K562 (cell line): ENCODE results near the gene KMT2C. TPM values are rescaled to one million over a fixed set of nuclear protein-coding genes. Genes with fewer than 3 reads are reported as not detected.
A peak's percentile ranks its signal among the peaks of the same experiment; 100 is the strongest.

Experiments used
- CHCHD3 ChIP-seq: fragments of 250-450 bp; sonication (Bioruptor Pico); IDR thresholded peaks from 2 replicates; pipeline ENCODE4 v2.1.2; 2022; ENCODE audit warnings: mild to moderate bottlenecking
- CTBP1 ChIP-seq: fragments of 450-650 bp; IDR thresholded peaks from 2 replicates; pipeline ENCODE4 v1.6.1; 2016; ENCODE audit warnings: borderline replicate concordance
- JUND ChIP-seq, 2 experiments: IDR thresholded peaks; 2 replicates in 1 of 2; 3 replicates in 1 of 2; pipeline ENCODE4 v1.6.1; 2011; ENCODE audit warnings: borderline replicate concordance in 2 of 2, low read depth in 2 of 2, low read length in 2 of 2, improper control_type of control experiment in 1 of 2, missing biosample characterization in 1 of 2, missing genetic modification characterization in 1 of 2, missing genetic modification reagents in 1 of 2
- KDM1A ChIP-seq, 2 experiments: fragments of 450-650 bp; IDR thresholded peaks; 2 replicates each; pipeline ENCODE4 v1.6.1; 2016; ENCODE audit warnings: mild to moderate bottlenecking in 2 of 2
- MTA1 ChIP-seq: fragments of 450-650 bp; IDR thresholded peaks from 2 replicates; pipeline ENCODE4 v1.6.1; 2017; ENCODE audit warnings: borderline replicate concordance
- NFATC3 ChIP-seq: fragments of 450-650 bp; IDR thresholded peaks from 2 replicates; pipeline ENCODE4 v1.6.1; 2017; ENCODE audit warnings: mild to moderate bottlenecking
- PHF21A ChIP-seq: fragments of 450-650 bp; IDR thresholded peaks from 2 replicates; pipeline ENCODE4 v1.6.1; 2017; ENCODE audit warnings: low read depth, borderline replicate concordance
- POLR2B ChIP-seq: fragments of 450-650 bp; IDR thresholded peaks from 2 replicates; pipeline ENCODE4 v1.6.1; 2018; ENCODE audit warnings: low read depth; ENCODE audit not compliant: partially characterized antibody
- RBM22 ChIP-seq: fragments of 200-400 bp; formaldehyde crosslinking; IDR thresholded peaks from 2 replicates; pipeline ENCODE4 v1.6.1; 2018; ENCODE audit warnings: low read length, low read depth; ENCODE audit not compliant: poor library complexity, severe bottlenecking
- SPI1 ChIP-seq: IDR thresholded peaks from 2 replicates; pipeline ENCODE4 v1.6.1; 2011; ENCODE audit warnings: low read depth, low read length, control low read depth, borderline replicate concordance
- TARDBP ChIP-seq: fragments of 450-650 bp; IDR thresholded peaks from 2 replicates; pipeline ENCODE4 v1.6.1; 2016
- ZNF12 ChIP-seq: sonication (generic); formaldehyde crosslinking; IDR thresholded peaks from 2 replicates; pipeline ENCODE4 v1.4.0; 2020; ENCODE audit warnings: mild to moderate bottlenecking, missing genetic modification reagents
- ZNF354B ChIP-seq: fragments of 250-450 bp; sonication (Bioruptor Pico); IDR thresholded peaks from 2 replicates; pipeline ENCODE4 v1.4.0; 2020
- polyA plus RNA-seq, 8 experiments: library from polyadenylated mRNA; depleted of rRNA in 4 of 8; stranded (reverse) in 5 of 8; unstranded in 3 of 8; fragments of >200 nt; fragmentation: Nextera tagmentation in 2 of 8; fragmentation: Illumina TruSeq in 1 of 8; extraction: Ambion mirVana in 2 of 8; extraction: Trizol in 1 of 8; gene quantifications; 2 replicates each; pipeline versions ENCODE4 v1.2.1 to v1.2.3, GENCODE V29; 2011 to 2014; ENCODE audit warnings: inconsistent platforms in 1 of 8, missing spikeins in 1 of 8
- total RNA-seq, 7 experiments: library from RNA; depleted of rRNA in 6 of 7; stranded (reverse); fragments of >200 nt in 6 of 7; fragmentation: Illumina TruSeq in 2 of 7; extraction: Trizol in 2 of 7; gene quantifications; 2 replicates each; pipeline versions ENCODE4 v1.2.1 to v1.2.3, GENCODE V29; 2011 to 2021; ENCODE audit warnings: low replicate concordance in 1 of 7
- TF ChIP-seq, protein P1 (sequence below), 3 experiments: fragments of 200-800 bp in 1 of 3; fragments of 250-450 bp in 1 of 3; fragments of 450-650 bp in 1 of 3; sonication (Bioruptor Pico) in 1 of 3; sonication (Bioruptor generic) in 1 of 3; formaldehyde crosslinking in 1 of 3; IDR thresholded peaks; 2 replicates each; pipeline versions ENCODE4 v1.6.1 to v1.8.0; 2016 to 2022; ENCODE audit warnings: mild to moderate bottlenecking in 2 of 3, missing genetic modification characterization in 2 of 3, missing compliant biosample characterization in 1 of 3, moderate library complexity in 1 of 3
- TF ChIP-seq, protein P2 (sequence below): fragments of 250-450 bp; sonication (Bioruptor Pico); IDR thresholded peaks from 2 replicates; pipeline ENCODE4 v1.6.1; 2021; ENCODE audit warnings: mild to moderate bottlenecking
- TF ChIP-seq, protein P3 (sequence below): fragments of 200-800 bp; sonication (Bioruptor generic); IDR thresholded peaks from 2 replicates; pipeline ENCODE4 v1.6.1; 2017; ENCODE audit warnings: missing genetic modification characterization, missing compliant biosample characterization
- TF ChIP-seq, protein P4 (sequence below): sonication (generic); formaldehyde crosslinking; IDR thresholded peaks from 2 replicates; pipeline ENCODE4 v1.8.0; 2022; ENCODE audit warnings: mild to moderate bottlenecking, missing genetic modification reagents, borderline replicate concordance

Gene KMT2C
- total and polyA plus RNA-seq, 9 of the 15 experiments (the other 6 are each of a cell fraction or from before 2014, with no cell fraction given), result 4.9 to 67.8 (median 27.1) TPM

DNA sequence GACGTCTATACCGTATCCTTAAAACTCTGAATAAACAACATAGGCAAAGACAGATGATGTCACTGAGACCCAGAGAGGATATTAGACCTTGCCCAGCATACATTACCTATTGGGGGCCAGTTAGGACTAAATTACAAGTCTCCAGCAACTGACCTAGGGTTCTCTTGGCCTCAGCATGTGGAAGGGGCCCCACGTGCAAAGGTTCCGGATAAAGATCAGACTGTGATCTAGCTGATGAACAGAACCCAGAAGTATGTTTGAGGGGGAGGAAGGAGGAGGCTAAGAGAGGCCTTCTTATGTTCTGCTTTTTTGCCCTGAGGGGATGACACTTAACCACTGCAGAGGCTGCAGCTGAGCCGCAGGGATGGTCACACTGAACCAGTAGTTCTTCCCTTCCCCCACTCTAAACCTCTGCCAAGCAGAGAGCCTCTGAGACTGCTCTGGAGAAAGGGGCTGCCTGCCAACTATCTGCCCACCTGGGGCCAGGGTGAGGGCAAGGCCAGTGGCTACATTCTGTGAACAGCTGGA, 24.0 kb upstream of the KMT2C start (continued):
- TF ChIP-seq, protein P1, sequence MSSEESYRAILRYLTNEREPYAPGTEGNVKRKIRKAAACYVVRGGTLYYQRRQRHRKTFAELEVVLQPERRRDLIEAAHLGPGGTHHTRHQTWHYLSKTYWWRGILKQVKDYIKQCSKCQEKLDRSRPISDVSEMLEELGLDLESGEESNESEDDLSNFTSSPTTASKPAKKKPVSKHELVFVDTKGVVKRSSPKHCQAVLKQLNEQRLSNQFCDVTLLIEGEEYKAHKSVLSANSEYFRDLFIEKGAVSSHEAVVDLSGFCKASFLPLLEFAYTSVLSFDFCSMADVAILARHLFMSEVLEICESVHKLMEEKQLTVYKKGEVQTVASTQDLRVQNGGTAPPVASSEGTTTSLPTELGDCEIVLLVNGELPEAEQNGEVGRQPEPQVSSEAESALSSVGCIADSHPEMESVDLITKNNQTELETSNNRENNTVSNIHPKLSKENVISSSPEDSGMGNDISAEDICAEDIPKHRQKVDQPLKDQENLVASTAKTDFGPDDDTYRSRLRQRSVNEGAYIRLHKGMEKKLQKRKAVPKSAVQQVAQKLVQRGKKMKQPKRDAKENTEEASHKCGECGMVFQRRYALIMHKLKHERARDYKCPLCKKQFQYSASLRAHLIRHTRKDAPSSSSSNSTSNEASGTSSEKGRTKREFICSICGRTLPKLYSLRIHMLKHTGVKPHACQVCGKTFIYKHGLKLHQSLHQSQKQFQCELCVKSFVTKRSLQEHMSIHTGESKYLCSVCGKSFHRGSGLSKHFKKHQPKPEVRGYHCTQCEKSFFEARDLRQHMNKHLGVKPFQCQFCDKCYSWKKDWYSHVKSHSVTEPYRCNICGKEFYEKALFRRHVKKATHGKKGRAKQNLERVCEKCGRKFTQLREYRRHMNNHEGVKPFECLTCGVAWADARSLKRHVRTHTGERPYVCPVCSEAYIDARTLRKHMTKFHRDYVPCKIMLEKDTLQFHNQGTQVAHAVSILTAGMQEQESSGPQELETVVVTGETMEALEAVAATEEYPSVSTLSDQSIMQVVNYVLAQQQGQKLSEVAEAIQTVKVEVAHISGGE (CRISPR knock-in tag; IDR thresholded peaks at IDR 0.05), result peak in 1 of 3 experiments; percentile 28; a peak in 1 of 6 replicates
- TF ChIP-seq RBM22, result no peak
- no peak for TF ChIP-seq NFATC3
- TF ChIP-seq POLR2B, result no peak
- 0 out of 2 replicates have a peak, but pooled peaks have one; percentile 54 for TF ChIP-seq CTBP1
- 0 out of 2 replicates have a peak, but pooled peaks have one; percentile 31 for TF ChIP-seq ZNF12 (CRISPR knock-in tag)
- no peak for TF ChIP-seq ZNF354B (CRISPR knock-in tag)
- peak; percentile 20; the same call in 1 of the 2 replicates for TF ChIP-seq MTA1
- TF ChIP-seq PHF21A, result no peak
- no peak for TF ChIP-seq SPI1
- TF ChIP-seq TARDBP, result no peak
- no peak for TF ChIP-seq KDM1A (IDR thresholded peaks at IDR 0.05)
- TF ChIP-seq, protein P2, sequence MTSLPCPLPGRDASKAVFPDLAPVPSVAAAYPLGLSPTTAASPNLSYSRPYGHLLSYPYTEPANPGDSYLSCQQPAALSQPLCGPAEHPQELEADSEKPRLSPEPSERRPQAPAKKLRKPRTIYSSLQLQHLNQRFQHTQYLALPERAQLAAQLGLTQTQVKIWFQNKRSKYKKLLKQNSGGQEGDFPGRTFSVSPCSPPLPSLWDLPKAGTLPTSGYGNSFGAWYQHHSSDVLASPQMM (CRISPR knock-in tag), result no peak
- TF ChIP-seq, protein P3, sequence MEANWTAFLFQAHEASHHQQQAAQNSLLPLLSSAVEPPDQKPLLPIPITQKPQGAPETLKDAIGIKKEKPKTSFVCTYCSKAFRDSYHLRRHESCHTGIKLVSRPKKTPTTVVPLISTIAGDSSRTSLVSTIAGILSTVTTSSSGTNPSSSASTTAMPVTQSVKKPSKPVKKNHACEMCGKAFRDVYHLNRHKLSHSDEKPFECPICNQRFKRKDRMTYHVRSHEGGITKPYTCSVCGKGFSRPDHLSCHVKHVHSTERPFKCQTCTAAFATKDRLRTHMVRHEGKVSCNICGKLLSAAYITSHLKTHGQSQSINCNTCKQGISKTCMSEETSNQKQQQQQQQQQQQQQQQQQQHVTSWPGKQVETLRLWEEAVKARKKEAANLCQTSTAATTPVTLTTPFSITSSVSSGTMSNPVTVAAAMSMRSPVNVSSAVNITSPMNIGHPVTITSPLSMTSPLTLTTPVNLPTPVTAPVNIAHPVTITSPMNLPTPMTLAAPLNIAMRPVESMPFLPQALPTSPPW, result peak; percentile 78; the same call in 1 of the 2 replicates
- TF ChIP-seq CHCHD3, result no peak
- TF ChIP-seq JUND (IDR thresholded peaks at IDR 0.05; ENCODE audit: borderline replicate concordance, low read depth, low read length), result 0 out of 2 replicates have a peak, but pooled peaks have one; percentile 14
- no peak for TF ChIP-seq JUND (tag; IDR thresholded peaks at IDR 0.05; ENCODE audit: borderline replicate concordance, low read depth, low read length)
- TF ChIP-seq, protein P4, sequence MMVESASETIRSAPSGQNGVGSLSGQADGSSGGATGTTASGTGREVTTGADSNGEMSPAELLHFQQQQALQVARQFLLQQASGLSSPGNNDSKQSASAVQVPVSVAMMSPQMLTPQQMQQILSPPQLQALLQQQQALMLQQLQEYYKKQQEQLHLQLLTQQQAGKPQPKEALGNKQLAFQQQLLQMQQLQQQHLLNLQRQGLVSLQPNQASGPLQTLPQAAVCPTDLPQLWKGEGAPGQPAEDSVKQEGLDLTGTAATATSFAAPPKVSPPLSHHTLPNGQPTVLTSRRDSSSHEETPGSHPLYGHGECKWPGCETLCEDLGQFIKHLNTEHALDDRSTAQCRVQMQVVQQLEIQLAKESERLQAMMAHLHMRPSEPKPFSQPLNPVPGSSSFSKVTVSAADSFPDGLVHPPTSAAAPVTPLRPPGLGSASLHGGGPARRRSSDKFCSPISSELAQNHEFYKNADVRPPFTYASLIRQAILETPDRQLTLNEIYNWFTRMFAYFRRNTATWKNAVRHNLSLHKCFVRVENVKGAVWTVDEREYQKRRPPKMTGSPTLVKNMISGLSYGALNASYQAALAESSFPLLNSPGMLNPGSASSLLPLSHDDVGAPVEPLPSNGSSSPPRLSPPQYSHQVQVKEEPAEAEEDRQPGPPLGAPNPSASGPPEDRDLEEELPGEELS (CRISPR knock-in tag), result no peak
